HTERT RPE-1 (cell line): ENCODE results near the gene RBM25.
"Not testable (repeated sequence)": the region's sequence is repeated elsewhere in the genome, so short reads cannot be mapped to it uniquely, and the experiment has no call there.

ENCODE experiments used
- in situ Hi-C: fragments of 300-500 bp; cut with MboI; formaldehyde crosslinking; loops from 4 replicates; pipeline ENCODE4 v1.14.3; 2020; ENCODE audit warnings: low sequenced_read_pairs

The RBM25 gene

GRCh38 chr14:73058224-73058921, at the start of gene RBM25:
RBM25 (plus strand) TSS chr14:73058534; CDS start chr14:73071642, 13,108 bp downstream.
- in situ Hi-C loops = no loop called here

- in situ Hi-C loops = not testable (repeated sequence)
These were observed 47.1 kb upstream of the RBM25 start for GRCh38 chr14:73011189-73011588.

- in situ Hi-C loops = no loop called here
These were observed 44.2 kb upstream of the RBM25 start for GRCh38 chr14:73014105-73014504.

GRCh38 chr14:73015552-73015951, 42.8 kb upstream of the RBM25 start:
- in situ Hi-C loops = not testable (repeated sequence)

- in situ Hi-C loops = not testable (repeated sequence)
These were observed 42.3 kb upstream of the RBM25 start for GRCh38 chr14:73016011-73016410.

- in situ Hi-C loops = no loop called here
These were observed 36.3 kb upstream of the RBM25 start for GRCh38 chr14:73022051-73022450.

GRCh38 chr14:73025544-73025943, 32.8 kb upstream of the RBM25 start:
- in situ Hi-C loops = no loop called here

- in situ Hi-C loops = no loop called here
These were observed 32.0 kb upstream of the RBM25 start for GRCh38 chr14:73026243-73026844.

GRCh38 chr14:73026845-73027542, 31.3 kb upstream of the RBM25 start, which contains the start of gene ZFYVE1:
ZFYVE1 (minus strand) TSS chr14:73027106; CDS start chr14:73024508, 2,598 bp downstream.
- in situ Hi-C loops = no loop called here

- in situ Hi-C loops = no loop called here
These were observed 30.8 kb upstream of the RBM25 start for GRCh38 chr14:73027546-73027945.

- in situ Hi-C loops = no loop called here
These were observed 30.4 kb upstream of the RBM25 start for GRCh38 chr14:73027984-73028383.

- in situ Hi-C loops = not testable (repeated sequence)
These were observed 21.5 kb upstream of the RBM25 start for GRCh38 chr14:73036706-73037450.

GRCh38 chr14:73047808-73048207, 10.5 kb upstream of the RBM25 start:
- in situ Hi-C loops = no loop called here

- in situ Hi-C loops = no loop called here
These were observed 8.9 kb upstream of the RBM25 start for GRCh38 chr14:73049428-73049827.

GRCh38 chr14:73055251-73055650, 3.1 kb upstream of the RBM25 start:
- in situ Hi-C loops = no loop called here

GRCh38 chr14:73057944-73058223, 450 bp upstream of the RBM25 start:
- in situ Hi-C loops = no loop called here

GRCh38 chr14:73058922-73059673, 764 bp downstream of the RBM25 start:
- in situ Hi-C loops = no loop called here

GRCh38 chr14:73069585-73069984, 11.3 kb downstream of the RBM25 start:
- in situ Hi-C loops = no loop called here

- in situ Hi-C loops = no loop called here
These were observed 32.7 kb downstream of the RBM25 start for GRCh38 chr14:73091044-73091443.

- in situ Hi-C loops = no loop called here
These were observed 39.1 kb downstream of the RBM25 start for GRCh38 chr14:73097421-73097820.

GRCh38 chr14:73100334-73100733, 42.0 kb downstream of the RBM25 start:
- in situ Hi-C loops = no loop called here
